DMS153 treated with DMSO at 0.1 percent for 48 hours (cell line): ENCODE data around the gene SNX32.

Experiments
- DNase-seq: peaks from one replicate; lab custom pipeline; 2025; ENCODE audit not compliant: unreplicated experiment; lab: John Stamatoyannopoulos, UW

Gene SNX32

DNA sequence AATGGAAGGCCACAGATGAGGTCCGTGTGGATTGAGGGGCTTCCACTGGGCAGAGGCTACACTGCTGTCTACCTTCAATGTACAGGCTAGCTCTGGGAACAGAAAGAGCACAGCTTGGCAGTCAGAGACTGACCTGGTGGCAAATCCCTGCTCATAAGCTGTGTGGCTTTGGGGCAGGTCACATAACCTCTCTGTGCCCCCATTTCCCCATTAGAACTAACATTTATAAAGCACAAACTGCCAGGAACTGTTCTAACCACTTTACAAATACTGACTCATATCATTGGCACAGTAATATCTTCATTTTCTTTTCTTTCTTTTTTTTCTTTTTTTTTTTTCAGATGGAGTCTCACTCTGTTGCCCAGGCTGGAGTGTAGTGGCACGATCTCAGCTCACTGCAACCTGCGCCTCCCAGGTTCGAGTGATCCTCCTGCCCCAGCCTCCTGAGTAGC lies 63.3 kb downstream of the SNX32 start:
- DNase-seq: no peak

DNA sequence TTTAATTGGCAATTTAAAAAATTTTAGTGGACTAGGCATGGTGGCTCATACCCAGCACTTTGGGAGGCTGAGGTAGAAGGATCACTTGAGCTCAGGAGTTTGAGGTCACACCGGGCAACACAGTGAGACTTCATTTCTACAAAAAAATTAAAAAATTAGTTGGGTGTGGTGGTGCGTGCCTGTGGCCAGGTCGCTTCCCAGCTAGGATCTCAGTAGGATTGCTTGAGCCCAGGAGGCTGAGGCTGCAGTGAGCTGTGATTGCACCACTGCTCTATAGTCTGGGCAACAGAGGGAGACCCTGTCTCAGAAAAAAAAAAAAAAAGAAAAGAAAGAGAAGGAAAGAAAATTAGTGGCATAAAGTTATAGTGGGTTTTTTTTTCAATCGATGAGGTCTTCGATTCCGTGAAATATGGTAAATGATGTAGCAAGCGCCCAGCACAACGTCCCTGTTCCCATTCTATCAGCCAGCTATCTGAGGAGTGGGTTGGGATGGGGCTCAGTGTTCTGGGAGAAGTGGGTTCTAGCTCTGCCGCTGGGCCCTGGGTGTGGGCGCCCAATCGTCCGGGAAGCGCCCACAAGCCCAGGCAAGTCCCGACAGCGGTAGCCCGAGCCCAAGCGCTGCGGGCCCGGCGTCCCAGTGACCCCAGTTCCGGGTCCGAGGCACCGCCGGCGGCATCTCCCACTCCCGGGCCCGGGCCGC lies 65.0 kb downstream of the SNX32 start:
- DNase-seq: no peak

DNA sequence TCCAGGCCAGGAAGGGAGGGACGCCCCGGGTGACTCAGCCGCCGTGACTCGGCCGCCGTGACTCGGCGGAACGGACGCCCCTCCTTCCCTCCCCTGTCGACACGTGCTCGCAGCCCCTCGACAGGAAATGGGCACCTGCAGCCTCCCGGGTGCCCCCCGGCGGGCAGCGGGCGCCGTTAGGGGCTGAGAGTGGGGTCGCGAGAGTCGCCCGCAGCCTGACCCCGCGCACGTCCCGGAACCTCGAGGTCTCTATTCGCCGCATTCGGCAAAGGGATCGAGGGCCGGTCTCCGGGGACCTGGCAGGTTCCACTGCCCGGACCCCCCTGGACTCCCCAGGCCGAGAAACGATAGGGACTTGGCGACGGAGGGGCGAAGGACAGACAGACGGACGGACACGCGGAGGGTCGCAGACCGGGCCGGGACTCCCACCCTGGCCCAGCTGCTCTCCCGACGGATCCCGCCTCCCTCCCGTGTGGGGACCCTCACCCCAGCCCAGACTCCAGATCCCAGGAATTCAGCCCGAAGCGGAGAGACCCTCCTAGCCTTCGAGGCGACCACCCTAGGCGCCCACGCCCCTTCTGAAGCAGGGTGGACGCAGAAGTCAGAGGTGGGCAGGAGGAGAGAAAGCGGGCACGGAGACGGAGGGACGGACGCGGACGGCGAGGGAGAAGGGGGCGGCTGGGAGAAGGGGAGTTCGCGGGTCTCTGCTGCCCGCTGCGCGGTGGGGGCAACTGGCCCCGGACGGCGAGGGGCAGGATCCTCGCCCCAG lies 65.8 kb downstream of the SNX32 start:
- no peak for DNase-seq

DNA sequence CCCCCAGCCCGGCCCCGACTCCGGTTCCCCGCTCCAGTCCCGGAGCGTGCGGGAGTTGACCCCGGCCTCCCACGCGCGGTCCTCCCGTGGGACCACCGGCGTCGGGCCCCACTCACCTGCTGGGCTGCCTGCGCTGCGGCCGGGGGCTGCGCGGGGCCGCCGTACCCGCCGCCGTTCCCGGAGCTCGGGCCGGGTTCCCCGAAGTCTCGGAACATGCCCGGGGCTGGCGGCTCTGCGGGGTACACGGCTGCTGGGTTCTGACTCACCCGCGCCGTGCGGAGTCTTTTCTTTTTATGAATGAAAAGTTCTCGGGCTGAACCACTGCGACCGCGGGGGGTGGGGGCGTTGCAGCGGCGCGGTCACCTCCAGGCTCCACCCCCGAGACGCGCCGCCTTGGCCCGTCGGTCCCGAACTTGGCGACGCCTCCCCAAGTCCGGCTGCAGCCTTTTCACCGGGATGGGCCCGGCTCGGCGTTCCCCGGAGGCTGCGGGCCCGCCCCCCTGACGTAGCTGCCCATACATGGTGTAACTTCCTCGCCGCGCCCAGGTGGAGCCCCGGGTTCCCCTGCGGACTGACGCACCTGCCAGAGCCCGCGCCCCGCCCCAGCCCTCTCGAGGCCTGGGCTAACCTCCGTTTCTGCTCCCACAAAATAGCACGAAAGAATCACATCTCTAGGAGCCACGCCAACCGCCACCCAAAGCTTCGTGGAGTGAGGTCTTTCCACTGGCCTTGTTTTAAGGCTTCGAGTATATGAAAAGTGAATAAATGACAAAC lies 66.5 kb downstream of the SNX32 start, which contains the start of gene FOSL1:
TSS of gene FOSL1 (minus strand) at position 264 of the 774 bp plus-strand sequence. CDS start at position 215, 49 bp downstream.
- peak; percentile 56 for DNase-seq

DNA sequence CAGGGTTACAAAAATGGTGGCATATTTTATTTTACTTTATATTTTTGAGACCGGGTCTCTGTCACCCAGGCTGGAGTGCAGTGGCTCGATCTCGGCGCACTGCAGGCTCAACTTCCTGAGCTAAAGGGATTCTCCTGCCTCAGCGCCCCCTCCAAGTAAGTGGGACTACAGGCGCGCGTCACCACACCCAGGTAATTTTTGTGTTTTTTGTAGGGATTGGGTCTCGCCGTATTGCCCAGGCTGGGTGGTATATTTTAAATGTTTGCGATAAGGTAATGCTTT lies 67.1 kb downstream of the SNX32 start:
- DNase-seq: no peak

DNA sequence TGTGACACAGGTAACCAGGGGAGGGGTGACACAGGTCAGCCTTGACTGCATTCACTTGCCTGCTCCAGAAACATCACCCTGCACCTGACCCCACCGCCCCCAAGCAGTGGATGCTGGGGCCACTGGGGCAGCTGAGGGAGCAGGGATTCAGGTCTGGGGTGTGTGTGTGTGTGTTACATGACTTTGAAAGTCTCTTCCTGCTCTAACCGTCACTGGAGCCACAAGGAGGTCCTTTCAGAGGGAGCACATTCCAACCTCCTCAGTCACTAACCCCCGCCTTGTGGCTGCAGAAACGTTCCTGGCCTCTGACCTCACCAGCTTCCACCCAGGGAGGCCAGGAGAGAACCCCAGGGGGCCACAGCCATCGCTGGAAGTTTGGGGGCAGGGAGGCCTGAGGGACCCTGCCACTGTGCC lies 69.3 kb downstream of the SNX32 start:
- no peak for DNase-seq
